MM.1S (cell line): Measurements from ENCODE around the gene SH3TC1.

Experiments
- CTCF ChIP-seq: fragments of 300-600 bp; sonication (generic); IDR thresholded peaks from 2 replicates; pipeline ENCODE4 v1.5.1; 2016; ENCODE audit warnings: antibody characterized with exemption, low read length, mixed read lengths
- EZH2 ChIP-seq: fragments of 300-600 bp; sonication (generic); optimal IDR thresholded peaks from 2 replicates; pipeline ENCODE3; 2017; ENCODE audit warnings: low read depth, mild to moderate bottlenecking, antibody characterized with exemption, low read length, mixed read lengths
- EZH2phosphoT487 ChIP-seq: fragments of 300-600 bp; sonication (generic); IDR thresholded peaks from 2 replicates; pipeline ENCODE4 v1.6.1; 2018; ENCODE audit warnings: antibody characterized with exemption, low read length

- TF ChIP-seq CTCF (no peak), EZH2 (no peak), EZH2phosphoT487 (no peak)
These were observed 18.6 kb upstream of the SH3TC1 start for GRCh38 chr4:8180310-8181093.
